Activated CD8-positive, alpha-beta memory T cell treated with anti-CD3 and anti-CD28 coated beads for 1 hour (primary cell): ENCODE measurements around the gene TYW3.
"Not testable (repeated sequence)": the region's sequence is repeated elsewhere in the genome, so short reads cannot be mapped to it uniquely, and the experiment has no call there.

Experiments
- DNase-seq, 2 donors: peaks; one replicate each; pipeline ENCODE4 v3.0.0-alpha.2; 2020; ENCODE audit warnings: low read depth in 1 of 2; ENCODE audit errors: extremely low read depth in 1 of 2

TYW3 gene

DNA sequence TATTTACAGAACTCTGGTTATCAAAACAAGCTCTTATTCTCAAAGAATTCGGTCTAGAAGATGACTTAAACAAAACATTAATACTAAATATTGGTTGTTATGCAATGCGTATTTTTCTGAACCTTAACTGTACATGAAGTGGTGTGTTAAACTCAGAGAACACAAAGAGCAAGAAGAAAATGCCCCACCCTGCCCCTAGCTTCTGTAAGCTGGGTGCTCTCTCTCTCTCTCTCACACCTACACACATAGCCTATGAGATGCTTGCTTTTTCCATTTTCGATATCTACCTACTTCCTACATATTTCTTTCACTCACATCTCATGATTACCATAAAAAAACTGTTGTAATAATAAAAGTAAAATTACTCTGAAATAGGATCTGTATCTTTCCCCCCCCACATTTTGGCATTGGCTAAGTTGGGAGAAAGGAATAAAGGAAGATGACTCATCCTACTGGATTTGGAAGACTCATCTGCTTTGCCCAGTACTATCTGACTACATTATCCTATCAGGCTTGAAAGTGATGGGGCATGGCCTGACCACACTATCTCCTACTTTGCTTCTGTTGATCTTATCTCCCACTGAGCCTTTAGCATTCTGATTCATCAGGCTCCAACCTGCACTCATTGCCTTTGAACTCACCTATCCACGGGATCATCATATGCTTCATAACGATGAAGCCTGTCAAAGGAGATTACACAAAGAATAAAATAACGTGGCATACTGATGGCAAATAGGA, 3.0 kb upstream of the TYW3 start:
- no peak for DNase-seq

DNA sequence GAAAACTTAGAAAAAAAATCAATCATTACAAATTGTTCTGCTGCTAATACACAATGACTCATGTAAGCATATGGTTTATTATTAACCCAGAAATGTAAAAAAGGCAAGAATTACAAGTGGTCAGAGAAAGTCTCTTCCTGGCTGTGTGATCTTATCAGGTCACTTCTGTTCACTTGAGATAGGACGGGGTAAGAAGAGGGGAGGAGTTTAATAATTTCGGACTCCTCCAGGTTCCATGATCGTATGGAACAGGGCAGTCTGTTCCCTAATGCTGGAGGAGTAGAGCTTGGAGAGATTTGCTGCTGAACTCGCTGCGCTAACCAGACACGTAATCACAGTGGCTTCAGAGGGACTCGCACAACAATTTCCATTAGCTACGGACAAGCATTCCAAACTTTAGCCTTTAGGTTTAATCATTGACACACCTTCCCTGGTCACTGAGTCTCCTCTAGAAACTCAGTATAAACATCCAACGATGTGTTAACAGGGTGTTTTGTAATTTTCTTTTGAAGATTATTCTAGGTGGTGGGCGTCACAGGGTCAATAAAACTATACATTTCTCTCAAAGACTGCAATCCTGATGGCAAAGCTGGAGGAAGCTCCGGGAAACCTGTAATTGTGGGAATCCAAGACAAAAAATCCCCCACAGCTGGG, 1.4 kb upstream of the TYW3 start:
- DNase-seq: no peak

DNA sequence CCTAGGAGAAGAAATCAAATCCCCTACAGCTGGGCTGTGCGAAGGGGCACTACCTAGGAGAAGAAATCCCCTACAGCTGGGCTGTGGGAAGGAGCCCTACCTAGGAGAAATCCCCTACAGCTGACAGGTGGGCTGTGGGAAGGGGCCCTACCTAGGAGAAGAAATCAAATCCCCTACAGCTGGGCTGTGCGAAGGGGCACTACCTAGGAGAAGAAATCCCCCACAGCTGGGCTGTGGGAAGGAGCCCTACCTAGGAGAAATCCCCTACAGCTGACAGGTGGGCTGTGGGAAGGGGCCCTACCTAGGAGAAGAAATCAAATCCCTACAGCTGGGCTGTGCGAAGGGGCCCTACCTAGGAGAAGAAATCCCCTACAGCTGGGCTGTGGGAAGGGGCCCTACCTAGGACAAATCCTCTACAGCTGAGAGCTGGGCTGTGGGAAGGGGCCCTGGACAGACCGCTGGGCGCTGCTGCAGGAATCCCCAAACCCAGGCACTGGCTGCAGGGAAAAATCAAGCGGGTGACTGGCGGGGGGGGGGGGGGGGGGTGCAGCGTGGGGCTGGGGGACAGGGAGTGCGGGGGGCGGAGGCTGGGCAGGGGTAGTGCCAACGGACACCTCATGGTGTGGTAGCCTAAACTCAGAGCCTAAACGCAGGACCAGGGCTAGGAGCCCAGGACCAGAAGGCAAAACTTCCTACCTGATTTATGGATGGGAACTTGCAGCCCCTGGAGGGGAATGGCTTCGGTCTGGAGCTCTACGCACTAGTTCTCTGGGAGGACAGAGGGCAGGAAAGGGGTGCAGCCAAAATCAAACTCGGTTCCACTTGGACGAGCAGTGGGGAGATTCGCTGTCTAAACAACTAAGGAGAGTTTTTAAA, 643 bp upstream of the TYW3 start:
- DNase-seq: not testable (repeated sequence)

DNA sequence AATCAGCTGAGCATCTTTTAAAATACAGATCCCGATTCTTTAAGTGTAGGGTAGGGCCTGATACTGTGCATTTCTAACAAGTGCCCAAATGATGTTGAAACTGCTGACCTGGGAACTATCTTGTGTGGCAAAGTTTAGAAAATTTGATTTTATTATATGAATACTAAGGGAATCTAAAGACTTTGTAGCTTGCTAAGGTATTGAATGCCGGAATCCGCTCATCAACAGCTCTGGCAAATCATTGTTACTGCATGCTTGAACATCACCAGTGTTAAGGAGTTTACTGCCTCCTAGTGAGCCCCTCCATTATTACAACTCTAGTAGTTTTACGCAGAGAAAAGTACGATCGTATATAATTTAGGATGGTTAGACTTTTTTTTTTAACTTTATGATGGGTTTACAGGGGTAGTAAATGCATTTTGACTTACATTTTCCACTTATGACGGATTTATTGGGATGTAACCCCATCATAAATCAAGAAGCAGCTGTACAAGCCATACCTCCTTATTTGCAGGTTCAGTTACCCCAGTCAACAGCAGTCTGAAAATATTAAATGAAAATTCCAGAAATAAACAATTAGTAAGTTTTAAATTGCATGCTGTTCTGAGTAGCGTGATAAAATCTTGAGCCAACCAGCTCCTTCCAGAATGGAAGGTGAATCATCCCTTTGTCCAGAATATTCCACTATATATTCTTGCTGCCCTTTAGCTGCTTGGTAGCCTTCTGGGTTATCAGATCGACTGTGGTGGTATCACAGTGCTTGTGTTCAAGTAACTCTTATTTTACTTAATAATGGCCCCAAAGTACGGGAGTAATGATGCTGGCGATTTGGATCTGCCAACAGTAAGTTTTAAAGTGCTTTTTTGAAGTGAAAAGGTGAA, 892 bp downstream of the TYW3 start:
- no peak for DNase-seq

DNA sequence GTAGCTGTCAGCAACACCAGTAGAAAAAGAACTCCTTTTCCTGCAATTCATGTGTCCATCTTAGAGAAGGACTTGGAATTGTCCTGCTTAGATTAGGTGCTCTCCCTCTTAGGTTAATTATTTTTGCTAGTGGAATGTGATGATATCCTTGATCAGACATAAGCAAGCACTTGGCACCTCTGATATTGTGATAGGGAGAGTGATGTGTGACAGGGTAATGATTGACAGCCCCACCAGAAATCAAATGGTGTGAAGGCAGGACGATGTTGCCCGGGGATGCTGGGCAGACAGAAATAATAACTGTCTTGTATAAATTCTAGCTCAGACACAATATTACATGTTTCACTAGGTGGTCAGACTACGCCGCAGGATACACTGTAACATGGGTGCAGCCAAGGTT, 4.4 kb downstream of the TYW3 start:
- DNase-seq: no peak

DNA sequence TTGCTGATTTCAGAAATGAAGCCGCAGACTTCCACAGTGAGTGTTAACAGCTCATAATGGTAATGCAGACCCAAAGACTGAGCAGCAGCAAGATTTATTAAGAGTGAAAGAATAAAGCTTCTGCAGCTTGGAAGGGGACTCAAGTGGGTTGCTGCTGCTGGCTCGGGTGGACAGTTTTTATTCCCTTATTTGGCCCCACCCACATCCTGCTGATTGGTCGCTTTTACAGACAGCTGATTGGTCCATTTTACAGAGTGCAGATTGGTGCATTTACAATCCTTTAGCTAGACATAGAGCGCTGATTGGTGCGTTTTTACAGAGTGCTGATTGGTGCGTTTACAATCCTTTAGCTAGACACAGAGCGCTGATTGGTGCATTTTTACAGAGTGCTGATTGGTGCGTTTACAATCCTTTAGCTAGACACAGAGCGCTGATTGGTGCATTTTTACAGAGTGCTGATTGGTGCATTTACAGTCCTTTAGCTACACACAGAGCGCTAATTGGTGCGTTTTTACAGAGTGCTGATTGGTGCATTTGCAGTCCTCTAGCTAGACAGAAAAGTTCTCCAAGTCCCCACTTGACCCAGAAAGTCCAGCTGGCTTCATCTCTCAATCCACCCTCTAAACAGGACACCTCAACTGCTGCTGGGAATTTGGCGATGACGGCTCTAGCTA, 7.5 kb downstream of the TYW3 start:
- DNase-seq: not testable (repeated sequence)

DNA sequence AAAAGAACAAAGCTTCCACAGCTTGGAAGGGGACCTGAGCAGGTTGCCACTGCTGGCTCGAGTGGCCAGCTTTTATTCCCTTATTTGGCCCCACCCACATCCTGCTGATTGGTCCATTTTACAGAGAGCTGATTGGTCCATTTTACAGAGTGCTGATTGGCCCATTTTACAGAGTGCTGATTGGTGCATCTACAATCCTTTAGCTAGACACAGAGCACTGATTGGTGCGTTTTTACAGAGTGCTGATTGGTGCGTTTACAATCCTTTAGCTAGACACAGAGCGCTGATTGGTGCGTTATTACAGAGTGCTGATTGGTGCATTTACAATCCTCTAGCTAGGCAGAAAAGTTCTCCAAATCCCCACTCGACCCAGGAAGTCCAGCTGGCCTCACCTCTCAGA, 12.3 kb downstream of the TYW3 start:
- not testable (repeated sequence) for DNase-seq

DNA sequence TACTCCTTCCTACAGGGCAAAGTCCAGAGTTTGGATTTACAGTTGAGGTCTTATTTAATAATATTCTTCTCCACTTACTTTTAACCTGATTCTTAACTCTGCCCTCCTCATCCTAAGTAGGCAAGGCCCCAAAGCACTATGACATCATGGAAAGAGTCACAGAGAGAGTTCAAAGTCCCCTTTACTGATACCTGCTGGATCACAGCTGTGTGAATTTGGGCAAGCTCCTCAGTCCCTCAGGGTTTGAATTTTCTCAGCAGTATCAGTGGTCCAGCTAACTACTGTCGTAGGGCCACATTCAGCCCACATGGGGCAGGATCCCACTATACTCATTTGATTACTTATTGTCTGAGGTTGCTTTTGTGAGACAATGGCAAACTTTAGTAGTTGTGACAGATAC, 16.0 kb downstream of the TYW3 start:
- no peak for DNase-seq

DNA sequence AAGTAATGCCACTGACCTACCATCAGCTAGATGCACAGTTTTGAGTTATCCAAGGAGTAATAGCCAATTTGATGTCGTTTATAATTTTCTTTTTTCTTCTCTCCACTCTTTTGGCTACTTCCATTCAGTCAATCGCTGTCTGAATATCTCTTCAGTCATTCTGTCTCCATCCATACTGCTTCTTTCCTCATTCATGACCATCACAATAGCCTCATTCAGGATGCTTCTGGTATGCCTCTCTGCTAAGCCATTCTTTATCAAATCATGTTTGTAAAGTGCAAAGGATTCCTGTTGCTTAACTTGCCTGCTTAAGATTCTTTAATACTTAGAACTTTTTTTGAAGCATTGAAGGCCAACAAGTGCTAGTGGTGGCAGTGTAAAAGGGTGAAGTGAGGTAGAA, 20.2 kb downstream of the TYW3 start:
- DNase-seq: no peak

DNA sequence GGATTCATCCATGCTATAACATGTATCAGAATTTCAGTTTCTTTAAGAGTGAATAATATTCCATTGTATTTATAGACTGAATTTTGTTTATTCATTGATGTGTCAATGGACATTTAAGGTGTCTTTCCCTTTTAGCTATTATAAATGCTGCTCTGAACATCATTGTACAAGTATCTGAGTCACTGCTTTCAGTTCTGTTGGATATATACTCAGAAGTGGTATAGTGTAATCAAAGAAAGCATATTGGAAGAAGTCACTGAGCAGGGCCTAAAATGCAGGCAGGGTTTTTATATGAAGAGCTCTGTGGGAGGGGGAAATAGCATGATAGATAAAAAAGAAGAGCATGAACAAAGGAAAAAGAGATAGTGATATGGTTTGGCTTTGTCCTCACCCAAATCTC, 22.5 kb downstream of the TYW3 start:
- DNase-seq: no peak

DNA sequence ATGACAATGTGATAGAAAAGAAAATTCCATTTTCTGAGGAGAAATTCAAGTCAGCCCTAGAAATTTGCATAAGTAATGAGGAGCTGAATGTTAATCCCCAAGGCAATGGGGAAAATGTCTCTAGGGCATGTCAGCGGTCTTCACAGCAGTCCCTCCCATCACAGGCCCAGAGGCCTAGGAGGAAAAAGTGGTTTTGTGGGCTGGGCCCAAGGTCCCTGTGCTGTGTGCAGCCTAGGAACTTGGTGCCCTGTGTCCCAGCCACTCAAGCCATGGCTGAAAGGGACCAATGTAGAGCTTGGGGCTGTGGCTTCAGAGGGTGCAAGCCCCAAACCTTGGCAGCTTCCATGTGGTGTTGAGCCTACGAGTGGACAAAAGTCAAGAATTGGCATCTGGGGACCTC, 23.7 kb downstream of the TYW3 start:
- not testable (repeated sequence) for DNase-seq

DNA sequence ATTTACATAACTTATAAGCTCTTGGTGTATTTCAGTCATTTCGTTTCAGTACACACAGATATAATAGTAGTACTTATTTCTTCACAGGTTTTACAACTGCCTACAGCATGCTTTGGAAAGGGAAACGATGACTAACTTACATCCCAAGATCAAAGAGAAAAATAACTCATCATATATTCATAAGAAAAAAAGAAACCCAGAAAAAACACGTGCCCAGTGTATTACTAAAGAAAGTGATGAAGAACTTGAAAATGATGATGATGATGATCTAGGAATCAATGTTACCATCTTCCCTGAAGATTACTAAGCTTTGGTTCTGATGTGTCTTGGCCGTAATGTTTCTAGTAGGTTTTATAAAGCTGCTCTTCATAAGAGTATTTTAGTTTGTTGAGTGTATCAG, 30.9 kb downstream of the TYW3 start:
- no peak for DNase-seq

DNA sequence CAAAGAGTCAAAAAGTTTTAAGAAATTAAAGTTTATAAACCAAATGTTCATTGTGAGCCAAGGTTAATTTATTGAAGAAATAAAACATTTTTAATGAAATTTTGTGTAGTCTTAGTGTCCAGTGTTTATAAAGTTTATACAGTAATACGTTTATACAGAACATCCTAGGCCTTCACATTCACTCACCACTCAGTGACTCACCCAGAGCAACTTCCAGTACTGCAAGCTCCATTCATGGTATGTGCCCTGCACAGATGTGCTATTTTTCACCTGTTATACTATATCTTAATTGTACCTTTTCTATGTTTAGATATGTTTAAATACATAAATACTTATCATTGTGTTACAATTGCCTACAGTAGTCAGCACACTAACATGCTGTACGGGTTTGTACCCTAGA, 33.6 kb downstream of the TYW3 start:
- no peak for DNase-seq

DNA sequence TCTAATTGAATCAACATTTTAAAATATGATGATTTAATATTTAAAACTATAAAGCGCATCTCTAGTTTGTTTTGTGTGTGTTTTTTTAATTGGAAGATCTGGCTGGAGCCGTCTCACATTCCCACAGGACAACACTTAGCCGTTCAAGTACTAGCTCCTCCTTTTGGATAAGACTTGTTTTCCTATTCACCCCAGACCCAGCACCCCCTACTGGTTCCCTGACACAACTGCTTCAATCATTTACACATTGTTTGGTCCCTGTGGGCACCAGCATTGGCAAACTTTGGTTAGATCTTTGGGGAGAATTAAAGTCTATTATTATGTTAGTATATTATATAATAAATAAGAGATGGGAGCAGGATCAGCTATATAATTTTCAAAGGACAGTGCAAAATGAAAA, 34.5 kb downstream of the TYW3 start:
- DNase-seq: no peak

DNA sequence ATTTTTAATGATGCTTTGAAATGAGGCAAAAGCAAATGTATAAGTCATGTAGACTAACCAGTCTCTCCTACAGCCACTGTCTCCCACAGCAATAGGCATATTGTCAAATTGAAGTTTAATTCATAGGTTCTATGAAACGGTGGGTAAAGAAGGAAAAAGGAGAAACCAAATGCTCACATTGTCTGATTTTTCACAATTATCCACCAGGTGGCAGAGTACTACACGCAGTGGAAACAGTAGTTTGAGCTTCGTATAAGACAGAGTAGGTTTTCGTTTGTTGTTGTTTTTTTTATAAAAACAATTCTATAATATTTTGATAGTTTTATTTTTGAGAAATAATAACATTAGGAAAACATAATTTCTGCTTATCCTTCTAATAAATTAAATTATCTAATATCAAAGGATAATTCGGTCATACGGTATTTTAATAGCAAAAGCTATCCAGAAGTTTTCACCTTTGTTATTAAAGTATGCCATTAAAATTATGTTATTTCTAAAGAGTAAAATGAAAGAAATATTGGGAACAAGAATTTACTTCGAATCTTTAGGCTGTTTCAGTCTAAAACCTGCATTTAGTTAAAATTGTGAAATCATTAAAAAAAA, 39.1 kb downstream of the TYW3 start:
- no peak for DNase-seq

DNA sequence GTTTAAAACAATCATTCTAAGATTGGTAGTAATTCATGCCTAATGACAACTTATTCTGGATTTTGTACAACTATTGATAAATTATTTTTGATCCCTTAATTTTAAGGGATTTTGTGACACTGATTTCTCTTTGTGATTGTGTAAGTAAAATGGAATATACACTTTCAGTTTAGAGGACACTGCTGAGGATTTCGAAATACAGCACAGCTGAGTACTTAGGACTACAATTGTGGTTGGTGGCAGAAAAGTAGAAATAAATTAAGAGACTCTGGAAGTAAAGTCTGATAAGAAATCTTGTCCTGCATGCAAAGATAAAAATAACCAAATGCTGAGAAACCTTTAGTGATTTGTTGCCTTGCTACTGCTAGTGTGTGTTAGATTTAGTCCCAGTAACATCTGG, 40.0 kb downstream of the TYW3 start:
- DNase-seq: no peak

DNA sequence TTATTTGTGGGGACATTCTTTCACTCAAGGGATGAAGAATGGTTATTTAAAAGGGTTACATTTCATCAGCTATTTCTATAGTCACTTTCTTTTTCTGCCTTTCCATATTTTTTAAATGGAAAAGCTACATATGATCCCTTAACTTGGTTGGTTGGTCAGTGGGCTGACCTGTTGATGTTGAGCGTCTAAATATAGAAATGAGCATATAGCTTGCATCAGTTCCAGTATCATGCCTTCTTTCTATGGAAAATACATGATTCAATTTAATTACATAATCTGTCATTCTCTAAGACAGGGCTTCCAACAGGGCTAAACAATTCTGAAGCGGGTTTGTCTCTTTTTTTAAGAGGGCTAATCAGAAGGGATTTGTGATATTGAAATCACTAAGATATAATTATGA, 40.6 kb downstream of the TYW3 start:
- DNase-seq: no peak

DNA sequence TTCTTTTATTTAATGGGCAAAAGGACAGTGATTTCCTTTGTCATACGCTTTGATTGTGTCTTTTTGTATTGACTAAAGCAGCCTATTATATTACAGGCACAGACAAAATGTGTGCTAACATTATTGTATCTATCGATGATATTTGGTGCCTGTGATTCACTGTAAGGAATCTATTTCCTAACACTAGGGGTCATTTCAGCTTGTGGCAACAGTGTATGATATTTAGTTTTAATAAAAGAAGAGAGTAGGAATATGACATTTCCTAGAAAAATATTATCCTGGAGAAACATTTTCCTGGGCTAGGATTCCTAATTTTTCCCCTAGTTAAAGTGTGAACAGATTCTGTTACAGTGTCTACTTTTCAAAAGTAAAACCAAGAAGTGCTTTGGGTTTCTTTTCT, 42.8 kb downstream of the TYW3 start:
- DNase-seq: no peak

DNA sequence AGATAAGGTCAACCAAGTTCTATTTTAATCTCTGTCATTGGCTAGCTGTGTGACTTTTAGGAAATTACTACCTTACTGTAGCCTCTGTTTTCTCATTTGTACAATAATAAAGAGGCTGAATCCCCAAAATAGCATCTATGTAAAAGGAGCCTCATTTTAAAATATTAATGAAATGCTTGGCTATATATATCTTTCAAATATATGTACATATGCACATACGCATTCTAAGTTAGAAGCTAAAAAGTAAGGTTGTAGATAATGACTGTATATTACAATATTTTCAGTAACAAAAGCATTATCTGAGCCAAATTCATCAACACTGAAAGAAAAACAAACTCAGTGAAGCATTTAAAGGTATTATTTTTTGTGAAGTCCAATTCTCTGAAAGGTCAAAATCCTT, 44.6 kb downstream of the TYW3 start:
- DNase-seq: no peak

DNA sequence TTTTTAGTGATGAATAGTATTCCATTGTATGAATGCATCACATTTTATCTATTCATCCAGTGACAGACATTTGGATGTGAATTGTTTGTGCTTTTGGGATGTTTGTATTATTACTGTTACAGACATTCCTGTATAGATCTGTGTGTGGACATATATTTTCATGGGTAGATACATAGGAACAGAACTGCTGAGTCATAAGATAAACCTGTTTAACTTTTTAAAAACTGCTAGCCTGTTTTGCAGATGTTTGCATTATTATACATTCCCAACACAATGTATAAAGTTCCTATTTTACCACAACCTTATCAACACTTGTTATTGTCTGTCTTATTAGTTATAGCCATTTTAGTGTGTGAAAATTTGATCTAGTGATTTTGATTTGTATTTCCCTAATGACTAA, 46.8 kb downstream of the TYW3 start:
- no peak for DNase-seq
